Superior temporal gyrus (tissue), 1 donor: Measurements from ENCODE around the gene NPSR1.
"Not testable (repeated sequence)": the region's sequence is repeated elsewhere in the genome, so short reads cannot be mapped to it uniquely, and the experiment has no call there.

Source experiments
- DNase-seq: peaks from one replicate; pipeline ENCODE4 v3.0.0-alpha.2; 2016; ENCODE audit errors: extremely low spot score

NPSR1 gene

GRCh38 chr7:34758111-34758601 lies 100.1 kb downstream of the NPSR1 start:
- no peak for DNase-seq

DNA sequence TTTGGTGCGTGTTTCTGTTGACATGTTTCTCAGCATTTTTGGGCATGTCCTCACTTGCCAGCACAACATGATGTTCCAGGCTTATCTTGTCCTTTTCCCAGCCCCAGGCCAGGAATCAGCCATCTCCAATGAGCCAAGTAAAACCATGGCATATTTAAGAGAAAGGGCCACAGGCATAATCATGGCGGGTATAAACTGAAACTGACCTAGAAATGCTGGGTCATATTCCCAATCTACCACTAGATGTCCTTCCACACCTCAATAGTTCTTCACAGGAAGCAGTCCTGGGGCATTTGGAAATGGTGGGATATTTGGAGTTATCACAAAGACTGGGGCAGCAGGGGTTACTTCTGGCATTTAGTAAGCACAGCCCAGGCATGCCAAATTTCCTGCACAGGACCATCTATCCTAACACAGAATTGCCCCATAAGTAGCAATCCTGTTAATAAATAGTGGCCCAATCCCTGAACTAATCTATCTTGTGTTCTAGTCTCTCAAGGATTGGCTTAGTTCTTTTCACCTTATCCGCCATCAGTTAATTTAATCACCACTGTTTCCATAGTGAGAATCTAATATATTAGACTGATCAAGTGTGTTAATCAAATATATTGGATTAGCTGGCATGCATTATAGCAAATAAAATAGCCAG lies 101.6 kb downstream of the NPSR1 start:
- peak; percentile 76 for DNase-seq

DNA sequence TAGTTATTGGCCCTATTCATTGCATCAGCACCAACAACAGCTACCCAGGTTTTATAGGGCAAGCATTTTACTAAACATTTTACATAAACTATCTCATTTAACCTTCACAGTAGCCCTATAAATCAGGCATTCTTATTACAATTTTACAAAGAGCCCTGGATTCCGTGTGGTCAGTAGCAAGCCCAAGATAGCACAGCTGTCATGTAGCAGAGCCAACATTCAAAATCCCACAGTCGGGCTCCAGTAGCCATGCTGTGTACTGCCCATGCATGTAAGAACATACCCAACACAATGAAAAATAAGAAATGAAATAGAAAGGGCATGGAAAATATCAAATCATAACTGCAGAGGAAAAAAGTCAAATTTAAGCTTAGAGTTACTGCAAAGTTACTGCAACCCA lies 102.3 kb downstream of the NPSR1 start:
- DNase-seq: no peak

DNA sequence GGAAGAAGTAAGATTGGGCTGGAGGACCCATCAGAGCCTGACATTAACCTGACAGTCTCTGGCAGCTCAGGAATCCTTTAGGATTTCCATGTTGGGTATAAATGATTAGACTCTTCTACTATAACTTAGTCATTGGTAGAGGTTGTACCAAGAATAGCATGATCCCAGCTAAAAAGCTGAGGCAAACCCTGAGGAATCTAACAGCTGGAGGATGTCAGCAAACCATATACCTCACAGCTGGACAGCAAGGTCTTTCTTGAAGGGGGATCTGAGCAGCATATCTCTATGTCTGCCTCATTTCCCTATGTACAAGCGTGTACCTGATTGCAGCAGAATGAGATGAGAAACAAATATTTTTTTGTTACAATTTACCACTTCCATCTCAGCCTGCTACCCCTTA lies 103.2 kb downstream of the NPSR1 start:
- no peak for DNase-seq

DNA sequence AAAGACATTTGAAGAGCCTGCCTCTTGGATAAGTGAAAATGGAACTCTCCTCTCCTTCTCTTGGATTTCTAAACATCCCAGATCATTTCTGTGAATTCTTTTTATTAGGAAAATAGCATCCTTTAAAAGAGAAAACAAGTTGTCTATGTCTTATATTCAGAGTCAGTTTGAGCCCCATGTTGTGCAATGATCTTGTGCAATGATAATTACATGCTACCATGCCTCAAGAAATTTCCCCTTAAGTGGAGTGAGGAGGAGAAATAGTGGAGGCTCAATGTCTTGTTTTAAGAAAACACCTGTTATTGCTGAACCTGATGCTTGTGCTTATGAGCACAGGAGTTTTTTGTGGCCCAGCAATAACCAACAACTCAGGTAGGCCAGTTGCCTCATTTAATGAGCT lies 103.6 kb downstream of the NPSR1 start:
- DNase-seq: no peak

GRCh38 chr7:34762764-34763163 lies 104.7 kb downstream of the NPSR1 start:
- DNase-seq: no peak

- no peak for DNase-seq
Observed at GRCh38 chr7:34772296-34772938, 114.4 kb downstream of the NPSR1 start.

DNA sequence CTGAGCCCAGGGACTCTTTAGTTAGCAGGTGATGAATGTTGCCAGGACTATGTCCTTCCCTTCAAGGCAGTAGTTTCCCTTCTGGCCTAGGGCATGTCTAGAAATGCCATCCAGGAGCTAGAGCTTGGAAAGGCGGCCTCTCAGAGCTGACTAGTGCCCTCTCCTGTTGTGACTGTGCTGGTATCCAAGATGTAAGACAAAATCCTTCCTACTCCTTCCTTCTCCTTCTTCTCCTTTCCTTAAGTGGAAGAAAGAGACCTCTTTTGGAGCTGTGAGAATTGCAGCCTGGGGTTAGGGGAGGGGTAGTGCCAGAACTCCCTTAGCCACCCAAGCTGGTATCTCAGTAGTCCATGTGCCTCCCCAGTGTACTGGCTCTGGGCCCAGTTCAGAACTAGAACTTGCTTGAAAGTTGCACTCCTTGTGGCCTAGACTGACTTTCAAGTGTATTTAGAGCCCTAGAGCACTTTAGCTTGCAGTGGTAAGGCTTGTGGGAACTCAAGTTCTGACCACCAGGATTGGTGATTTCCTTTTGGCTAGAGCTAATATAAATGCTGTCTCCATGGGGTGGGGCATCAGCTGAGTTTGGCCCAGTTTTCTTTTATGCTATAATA lies 118.8 kb downstream of the NPSR1 start:
- no peak for DNase-seq

- no peak for DNase-seq
Observed at GRCh38 chr7:34780546-34780945, 122.5 kb downstream of the NPSR1 start.

- no peak for DNase-seq
Observed at GRCh38 chr7:34787586-34787985, 129.6 kb downstream of the NPSR1 start.

DNA sequence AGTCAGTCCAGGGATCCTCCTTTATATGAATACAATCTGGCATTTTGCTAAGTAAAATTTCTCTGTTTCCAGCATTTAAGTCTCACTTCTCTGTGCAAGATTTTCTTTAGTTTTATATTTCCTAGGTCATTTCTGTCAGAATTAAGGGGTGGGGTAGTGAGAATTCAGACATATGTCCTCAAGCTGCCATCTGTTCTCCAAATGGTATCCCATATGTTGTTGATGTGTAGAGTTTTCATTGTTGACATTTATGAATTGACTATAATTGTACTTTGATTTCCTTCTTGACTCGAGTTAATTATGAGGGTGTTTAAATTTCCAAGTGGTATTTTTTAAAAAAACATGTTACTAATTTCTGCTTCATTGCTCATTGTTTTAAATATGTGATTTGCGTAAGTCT lies 148.8 kb downstream of the NPSR1 start:
- DNase-seq: no peak

- no peak for DNase-seq
Observed at GRCh38 chr7:34807548-34808340, 149.7 kb downstream of the NPSR1 start.

DNA sequence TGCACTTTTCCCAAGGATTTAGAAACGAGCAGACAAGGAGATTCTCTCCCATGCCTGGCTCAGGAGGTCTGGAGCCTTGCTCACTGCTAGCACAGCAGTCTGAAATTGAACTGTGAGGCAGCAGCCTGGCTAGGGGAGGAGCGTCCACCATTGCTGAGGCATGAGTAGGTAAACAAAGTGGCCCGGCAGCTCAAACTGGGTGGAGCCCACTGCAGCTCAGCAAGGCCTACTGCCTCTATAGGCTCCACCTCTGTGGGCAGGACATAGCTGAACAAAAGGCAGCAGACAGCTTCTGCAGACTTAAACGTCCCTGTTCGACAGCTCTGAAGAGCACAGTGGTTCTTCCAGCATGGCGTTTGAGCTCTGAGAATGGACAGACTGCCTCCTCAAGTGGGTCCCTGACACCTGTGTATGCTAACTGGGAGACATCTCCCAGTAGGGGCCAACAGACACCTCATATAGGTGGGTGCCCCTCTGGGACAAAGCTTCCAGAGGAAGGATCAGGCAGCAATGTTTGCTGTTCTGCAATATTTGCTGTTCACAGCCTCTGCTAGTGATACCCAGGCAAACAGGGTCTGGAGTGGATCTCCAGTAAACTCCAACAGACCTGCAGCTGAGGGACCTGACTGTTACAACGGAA lies 156.3 kb downstream of the NPSR1 start:
- not testable (repeated sequence) for DNase-seq

- DNase-seq: no peak
Observed at GRCh38 chr7:34821932-34822558, 164.0 kb downstream of the NPSR1 start.

GRCh38 chr7:34823650-34824258 lies 165.7 kb downstream of the NPSR1 start:
- peak; percentile 84 for DNase-seq

DNA sequence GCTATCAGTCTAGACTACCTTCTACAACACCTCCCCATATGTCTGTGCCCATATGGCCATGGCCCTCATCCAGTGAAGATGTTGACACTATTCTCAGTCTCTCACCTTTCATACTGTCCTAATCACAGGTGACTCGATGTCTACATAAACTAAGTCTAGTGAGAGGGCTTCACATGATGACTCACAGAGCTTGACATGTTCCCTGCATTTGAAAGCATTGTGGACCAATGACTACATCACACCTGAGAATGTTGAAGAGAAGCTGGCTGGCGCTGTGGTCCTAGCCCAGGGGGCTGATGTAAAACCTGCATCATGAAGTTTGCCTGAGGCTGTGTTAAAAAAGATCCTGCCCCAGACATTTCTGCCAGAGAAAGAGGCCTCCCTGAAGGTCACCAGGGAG lies 167.2 kb downstream of the NPSR1 start:
- DNase-seq: no peak

GRCh38 chr7:34830390-34830789 lies 172.4 kb downstream of the NPSR1 start:
- DNase-seq: no peak

DNA sequence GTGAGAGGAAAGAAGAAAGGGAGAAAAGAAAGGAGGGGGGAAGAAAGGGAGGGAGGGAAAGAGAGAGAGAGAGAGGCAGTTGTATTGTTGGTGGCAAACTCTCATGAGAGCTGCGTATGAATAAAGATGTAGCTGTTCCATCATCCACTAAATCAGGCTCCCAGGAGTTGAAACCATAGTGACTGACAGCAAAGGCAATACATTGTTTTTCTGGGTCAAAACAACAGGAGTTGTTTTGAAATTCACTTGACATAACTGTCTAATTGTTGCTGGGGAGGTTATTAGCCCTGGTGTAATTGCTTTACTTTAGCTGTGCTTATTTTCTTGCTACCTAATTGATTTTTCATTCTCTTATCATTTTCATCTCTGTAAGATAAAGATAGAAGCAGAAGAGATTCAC lies 173.4 kb downstream of the NPSR1 start:
- DNase-seq: no peak

- DNase-seq: no peak
Observed at GRCh38 chr7:34832020-34832419, 174.0 kb downstream of the NPSR1 start.

DNA sequence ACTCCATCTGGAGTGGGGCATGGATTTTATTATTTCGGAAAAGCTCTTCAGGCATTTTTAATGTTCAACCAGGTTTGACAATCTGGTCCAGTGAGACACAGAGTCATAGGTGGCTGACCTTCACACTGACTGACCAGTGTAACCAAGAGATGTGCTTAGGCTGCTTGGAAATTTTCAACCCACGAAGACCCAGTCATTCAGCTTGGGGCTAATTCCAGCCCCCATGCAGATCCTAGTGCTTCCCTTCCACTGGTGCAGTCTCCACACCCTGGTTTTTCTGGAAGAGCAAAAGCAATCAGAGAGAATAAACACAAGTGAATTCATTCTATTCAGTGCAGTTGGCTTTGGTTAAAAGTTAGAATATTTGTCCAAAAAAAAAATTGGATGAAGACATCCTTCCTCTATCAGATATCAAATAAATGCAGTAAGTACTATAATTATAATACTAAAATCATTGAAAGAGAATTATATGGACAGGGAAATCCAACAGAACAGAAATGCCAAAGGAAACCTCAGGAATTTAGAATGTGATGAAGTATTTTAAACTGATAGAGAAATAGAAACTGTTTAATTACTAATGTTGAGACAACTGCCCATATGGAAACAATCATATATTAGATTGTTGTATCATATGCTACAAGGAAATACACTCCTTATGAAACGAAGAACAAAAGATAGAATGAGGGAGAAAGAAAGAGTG lies 178.0 kb downstream of the NPSR1 start:
- DNase-seq: no peak
